GM12878 (cell line): ENCODE results near the gene RSPO4. TPM values are rescaled to one million over a fixed set of nuclear protein-coding genes. Genes with fewer than 3 reads are reported as not detected.

Experiments
- ATAC-seq: fragments of 200-7000 bp; cut with Tn5 transposase; 3 replicates; pipeline ENCODE4 v1.9.1; 2020; ENCODE audit warnings: mild to moderate bottlenecking, moderate library complexity
- BruUV-seq: library from RNA; stranded (reverse); fragments of 400-500 nt; replicated peaks from 2 replicates; lab custom pipeline; 2021; lab: Mats Ljungman, UMichigan
- CTCF ChIA-PET: fragments of 300-600 bp; sonication (Branson Sonifier 250); formaldehyde crosslinking; extraction: SDS; loops from one replicate; lab custom pipeline; 2021; ENCODE audit warnings: inconsistent platforms; lab: Yijun Ruan, JAX
- POLR2A ChIA-PET: fragments of 350-600 bp; formaldehyde crosslinking; extraction: SDS; loops from one replicate; lab custom pipeline; 2021; ENCODE audit warnings: inconsistent platforms; lab: Charles Lee
- RAD21 ChIA-PET: fragments of 300-600 bp; sonication (Branson Sonifier 250); formaldehyde crosslinking; loops from one replicate; lab custom pipeline; 2023; ENCODE audit warnings: antibody characterized with exemption; ENCODE audit not compliant: unreplicated experiment; lab: Charles Lee
- SMC1A ChIA-PET: fragments of 300-600 bp; sonication (Branson Sonifier 250); formaldehyde crosslinking; loops from one replicate; lab custom pipeline; 2023; ENCODE audit not compliant: unreplicated experiment, uncharacterized antibody; lab: Charles Lee
- DNase-seq: peaks from one replicate; pipeline ENCODE4 v3.0.0-alpha.2; 2011; ENCODE audit warnings: low read depth, low spot score
- FAIRE-seq: peaks from 3 replicates; lab custom pipeline; 2011; peaks lifted over from hg19 to GRCh38; lab: Jason Lieb, UNC
- H2AFZ ChIP-seq: 2 replicates; pipeline ENCODE4 v1.6.0; 2011; ENCODE audit warnings: low read depth, low read length, control low read depth; ENCODE audit not compliant: control insufficient read depth
- H3K27ac ChIP-seq: 2 replicates; pipeline ENCODE4 v1.5.1; 2011; ENCODE audit warnings: control low read depth; ENCODE audit not compliant: control insufficient read depth, insufficient read depth
- H3K27me3 ChIP-seq, 2 experiments: replicated peaks in 1 of 2; 2 replicates each; pipeline versions ENCODE4 v1.6.0 to v1.6.1; 2011; ENCODE audit warnings: low read length in 1 of 2; ENCODE audit not compliant: control insufficient read depth in 2 of 2, insufficient read depth in 2 of 2
- H3K36me3 ChIP-seq, 2 experiments: 2 replicates each; pipeline ENCODE4 v1.5.1; 2011; ENCODE audit warnings: low read length in 1 of 2; ENCODE audit not compliant: control insufficient read depth in 2 of 2, insufficient read depth in 2 of 2
- H3K4me1 ChIP-seq: 2 replicates; pipeline ENCODE4 v1.6.1; 2011; ENCODE audit warnings: mild to moderate bottlenecking, low read length, moderate library complexity, mixed read lengths; ENCODE audit not compliant: control insufficient read depth, insufficient read depth
- H3K4me2 ChIP-seq: 2 replicates; pipeline ENCODE4 v1.6.0; 2011; ENCODE audit warnings: control low read depth; ENCODE audit not compliant: control insufficient read depth, insufficient read depth
- H3K4me3 ChIP-seq: fragments of 200-600 bp; sonication (generic); 2 replicates; pipeline ENCODE4 v1.5.1; 2016
- H3K79me2 ChIP-seq: 2 replicates; pipeline ENCODE4 v1.6.0; 2011; ENCODE audit warnings: low read length; ENCODE audit not compliant: control insufficient read depth, insufficient read depth
- H3K9ac ChIP-seq: 2 replicates; pipeline ENCODE4 v1.8.0; 2011; ENCODE audit warnings: low read length, control low read depth, mixed read lengths; ENCODE audit not compliant: control insufficient read depth, insufficient read depth
- H3K9me3 ChIP-seq: replicated peaks from 3 replicates; pipeline ENCODE4 v1.5.1; 2011; ENCODE audit warnings: mild to moderate bottlenecking, low read length; ENCODE audit not compliant: control insufficient read depth, insufficient read depth
- H4K20me1 ChIP-seq: 2 replicates; pipeline ENCODE4 v1.6.0; 2011; ENCODE audit not compliant: control insufficient read depth, insufficient read depth
- ASH2L ChIP-seq: fragments of 300-600, 200-600 bp; sonication (generic); IDR thresholded peaks from 2 replicates; pipeline ENCODE4 v1.6.1; 2017; ENCODE audit warnings: low read depth, mild to moderate bottlenecking, borderline replicate concordance
- ATF3 ChIP-seq: IDR thresholded peaks from 2 replicates; pipeline ENCODE4 v1.6.1; 2011; ENCODE audit warnings: low read depth, mild to moderate bottlenecking, low read length, moderate library complexity, borderline replicate concordance; ENCODE audit errors: extremely low read depth
- CBFB ChIP-seq: IDR thresholded peaks from 2 replicates; pipeline ENCODE4 v1.6.1; 2016; ENCODE audit warnings: antibody characterized with exemption, low read depth
- CHD1 ChIP-seq: IDR thresholded peaks from 2 replicates; pipeline ENCODE4 v1.6.1; 2012; ENCODE audit warnings: low read depth, low read length, improper control_type of control experiment
- EGR1 ChIP-seq, 2 experiments: IDR thresholded peaks; 1 replicate in 1 of 2; 2 replicates in 1 of 2; pipeline ENCODE4 v1.6.1; 2011 to 2012; ENCODE audit warnings: low read depth in 2 of 2, low read length in 2 of 2, borderline replicate concordance in 1 of 2, mild to moderate bottlenecking in 1 of 2, moderate library complexity in 1 of 2
- GABPA ChIP-seq: IDR thresholded peaks from 2 replicates; pipeline ENCODE4 v1.6.1; 2014; ENCODE audit warnings: antibody characterized with exemption, low read depth, mild to moderate bottlenecking, inconsistent platforms
- IKZF2 ChIP-seq, 2 experiments: fragments of 450-650 bp; IDR thresholded peaks; 2 replicates each; pipeline ENCODE4 v1.6.1; 2017; ENCODE audit warnings: mild to moderate bottlenecking in 2 of 2, moderate library complexity in 2 of 2
- JUNB ChIP-seq: IDR thresholded peaks from 2 replicates; pipeline ENCODE4 v1.6.1; 2016; ENCODE audit warnings: antibody characterized with exemption, mild to moderate bottlenecking
- KLF5 ChIP-seq: fragments of 450-650 bp; IDR thresholded peaks from 2 replicates; pipeline ENCODE4 v1.6.1; 2014; ENCODE audit warnings: mild to moderate bottlenecking; ENCODE audit not compliant: partially characterized antibody
- MEF2A ChIP-seq: IDR thresholded peaks from 2 replicates; pipeline ENCODE4 v1.6.1; 2011; ENCODE audit warnings: low read depth, mild to moderate bottlenecking, low read length, moderate library complexity; ENCODE audit not compliant: insufficient read depth
- MEF2B ChIP-seq: fragments of 450-650 bp; IDR thresholded peaks from 2 replicates; pipeline ENCODE4 v1.6.1; 2018; ENCODE audit warnings: mild to moderate bottlenecking, moderate library complexity; ENCODE audit not compliant: partially characterized antibody, poor library complexity, severe bottlenecking
- MTA2 ChIP-seq: fragments of 450-650 bp; IDR thresholded peaks from 2 replicates; pipeline ENCODE4 v1.6.1; 2016; ENCODE audit warnings: low read depth, mild to moderate bottlenecking, moderate library complexity
- NR2C1 ChIP-seq: fragments of 450-650 bp; IDR thresholded peaks from 2 replicates; pipeline ENCODE4 v1.6.1; 2017; ENCODE audit warnings: antibody characterized with exemption, mild to moderate bottlenecking, moderate library complexity
- NR2F1 ChIP-seq: fragments of 450-650 bp; conservative IDR thresholded peaks from 2 replicates; pipeline ENCODE4 v1.6.1; 2017; ENCODE audit warnings: mild to moderate bottlenecking
- PAX5 ChIP-seq: IDR thresholded peaks from 2 replicates; pipeline ENCODE4 v1.6.1; 2011; ENCODE audit warnings: low read depth, low read length, borderline replicate concordance
- RAD21 ChIP-seq: IDR thresholded peaks from 2 replicates; pipeline ENCODE4 v1.6.1; 2011; ENCODE audit warnings: mild to moderate bottlenecking, low read depth, low read length, moderate library complexity; ENCODE audit not compliant: insufficient read depth
- SRF ChIP-seq, 2 experiments: IDR thresholded peaks; 2 replicates each; pipeline ENCODE4 v1.6.1; 2011; ENCODE audit warnings: low read depth in 2 of 2, low read length in 2 of 2, mild to moderate bottlenecking in 1 of 2, moderate library complexity in 1 of 2
- STAT1 ChIP-seq: fragments of 450-650 bp; conservative IDR thresholded peaks from 2 replicates; pipeline ENCODE4 v1.6.1; 2014; ENCODE audit warnings: antibody characterized with exemption, mild to moderate bottlenecking
- WGBS: methylation state at CpG from one replicate; pipeline ENCODE4 v1.1.6; 2016; ENCODE audit warnings: low lambda C conversion rate; ENCODE audit not compliant: insufficient replicate concordance, insufficient coverage; ENCODE audit errors: missing lambda C conversion rate; 5-methylcytosine and 5-hydroxymethylcytosine counted together
- in situ Hi-C: fragments of 300-500 bp; cut with MboI; formaldehyde crosslinking; loops from 9 replicates; pipeline ENCODE4 v1.14.3; 2018; ENCODE audit warnings: mixed read lengths
- intact Hi-C: fragments of 100-400 bp; cut with micrococcal nuclease; formaldehyde crosslinking; loops from one replicate; pipeline ENCODE4 v1.14.2; 2022; ENCODE audit not compliant: unreplicated experiment
- polyA plus RNA-seq, 11 experiments: library from polyadenylated mRNA; depleted of rRNA in 4 of 11; unstranded in 6 of 11; stranded (reverse) in 5 of 11; fragments of >200 nt; fragmentation: Nextera tagmentation in 4 of 11; fragmentation: Illumina TruSeq in 1 of 11; extraction: Ambion mirVana in 4 of 11; extraction: Trizol in 1 of 11; gene quantifications; 1 replicate in 1 of 11; 2 replicates in 10 of 11; pipeline versions ENCODE4 v1.2.1 to v1.2.3, GENCODE V29; 2011 to 2016; ENCODE audit warnings: inconsistent platforms in 2 of 11, missing spikeins in 2 of 11, low read depth in 1 of 11
- total RNA-seq, 4 experiments: library from RNA; depleted of rRNA in 3 of 4; stranded (reverse); fragments of >200 nt in 3 of 4; fragmentation: Illumina TruSeq in 1 of 4; extraction: Trizol in 1 of 4; gene quantifications; 2 replicates each; pipeline versions ENCODE4 v1.2.1 to v1.2.3, GENCODE V29; 2013 to 2021
- TF ChIP-seq, protein P1 (sequence below): fragments of 450-650 bp; conservative IDR thresholded peaks from 2 replicates; pipeline ENCODE4 v1.6.1; 2017; ENCODE audit warnings: mild to moderate bottlenecking, moderate library complexity

Gene RSPO4
- total and polyA plus RNA-seq, 10 of the 15 experiments (the other 5 are each of a cell fraction or from before 2014, with no cell fraction given) = 0.06 TPM; not detected in 9

DNA sequence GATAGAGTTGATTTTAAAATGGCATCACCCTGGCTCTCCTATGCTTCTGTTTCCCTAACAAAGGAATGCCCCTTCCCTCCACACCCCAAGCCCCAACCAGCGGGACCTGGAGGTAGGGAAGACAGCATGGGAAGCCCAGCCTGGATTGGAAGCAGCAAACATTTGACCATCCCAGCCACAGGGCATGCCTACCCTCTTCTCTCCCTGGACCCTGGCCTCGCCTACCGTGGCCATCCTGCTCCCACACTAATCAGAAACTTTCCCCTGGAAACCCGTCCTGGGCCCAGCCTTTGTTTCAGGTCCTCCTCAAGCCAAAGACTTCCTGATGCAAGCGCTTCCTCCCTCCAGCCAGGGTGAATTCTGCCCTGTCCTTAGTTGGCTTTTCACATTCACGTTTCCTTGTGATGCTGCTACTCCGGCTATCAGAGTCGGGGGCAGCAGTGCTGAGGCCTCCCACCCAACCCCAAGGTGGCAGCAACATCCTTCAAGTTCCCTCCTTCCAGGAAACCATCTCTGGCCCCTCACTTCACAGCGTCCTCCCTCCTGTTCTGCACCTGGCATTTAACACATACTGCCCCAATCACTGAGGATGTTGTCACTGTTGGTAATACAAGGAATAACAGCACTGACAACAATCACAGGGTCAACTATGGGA is 67.8 kb downstream of the RSPO4 start:
- Histone ChIP-seq H2AFZ (no peak overlapping the region), H3K4me3 (no peak overlapping the region), H3K9me3 (peaks cover 6% of the 10 kb centered on the region; the same call in 2 of the 3 replicates), H3K27me3 (no peaks in the 10 kb centered on the region), H3K9ac (no peak overlapping the region), H3K36me3 (no peaks in the 10 kb centered on the region), H3K4me1 (no peaks in the 10 kb centered on the region), H3K27ac (no peak overlapping the region), H3K4me2 (no peak overlapping the region), H3K79me2 (no peaks in the 10 kb centered on the region), H4K20me1 (no peaks in the 10 kb centered on the region)
- RAD21 ChIA-PET = no interaction called here
- SMC1A ChIA-PET = no interaction called here
- no TSS peak for BruUV-seq
- FAIRE-seq = no peak
- POLR2A ChIA-PET = no interaction called here
- no peak for DNase-seq
- in situ Hi-C loops (no loop called here), intact Hi-C loops (no loop called here)
- no peak for ATAC-seq
- TF ChIP-seq EGR1 (IDR thresholded peaks at IDR 0.05; ENCODE audit: borderline replicate concordance in 1 of 2, low read depth in 2 of 2, low read length in 2 of 2) = no peak
- no peak for TF ChIP-seq JUNB
- TF ChIP-seq, protein P1, sequence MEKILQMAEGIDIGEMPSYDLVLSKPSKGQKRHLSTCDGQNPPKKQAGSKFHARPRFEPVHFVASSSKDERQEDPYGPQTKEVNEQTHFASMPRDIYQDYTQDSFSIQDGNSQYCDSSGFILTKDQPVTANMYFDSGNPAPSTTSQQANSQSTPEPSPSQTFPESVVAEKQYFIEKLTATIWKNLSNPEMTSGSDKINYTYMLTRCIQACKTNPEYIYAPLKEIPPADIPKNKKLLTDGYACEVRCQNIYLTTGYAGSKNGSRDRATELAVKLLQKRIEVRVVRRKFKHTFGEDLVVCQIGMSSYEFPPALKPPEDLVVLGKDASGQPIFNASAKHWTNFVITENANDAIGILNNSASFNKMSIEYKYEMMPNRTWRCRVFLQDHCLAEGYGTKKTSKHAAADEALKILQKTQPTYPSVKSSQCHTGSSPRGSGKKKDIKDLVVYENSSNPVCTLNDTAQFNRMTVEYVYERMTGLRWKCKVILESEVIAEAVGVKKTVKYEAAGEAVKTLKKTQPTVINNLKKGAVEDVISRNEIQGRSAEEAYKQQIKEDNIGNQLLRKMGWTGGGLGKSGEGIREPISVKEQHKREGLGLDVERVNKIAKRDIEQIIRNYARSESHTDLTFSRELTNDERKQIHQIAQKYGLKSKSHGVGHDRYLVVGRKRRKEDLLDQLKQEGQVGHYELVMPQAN = no peak
- TF ChIP-seq ATF3 = no peak
- no peak for TF ChIP-seq PAX5
- no peak for TF ChIP-seq KLF5
- TF ChIP-seq STAT1 = no peak
- TF ChIP-seq GABPA = no peak
- no peak for TF ChIP-seq NR2F1
- no peak for TF ChIP-seq MTA2
- TF ChIP-seq MEF2A = no peak
- TF ChIP-seq ASH2L = no peak
- TF ChIP-seq NR2C1 = no peak
- TF ChIP-seq SRF (IDR thresholded peaks at IDR 0.05; ENCODE audit: low read depth in 2 of 2, low read length in 2 of 2) = no peak
- TF ChIP-seq RAD21 = no peak
- no peak for TF ChIP-seq CBFB
- no peak for TF ChIP-seq CHD1
- no peak for TF ChIP-seq MEF2B
- TF ChIP-seq IKZF2 (IDR thresholded peaks at IDR 0.05) = no peak
- WGBS = 20% methylated on average over 9 of the region's 9 CpGs
- CTCF ChIA-PET = interaction anchor here (1.9 kb wide), 1 partner anchor 21 kb away, joined by 6 read pairs; no protein-coding TSS in a partner anchor
